Upper lobe of left lung (tissue), 4 donors: ENCODE data around the gene COL9A1.

ENCODE experiments used
- EP300 ChIP-seq, 4 donors: sonication (generic); formaldehyde crosslinking; IDR thresholded peaks; one replicate each; pipeline ENCODE4 v1.5.1; 2017; ENCODE audit warnings: antibody characterized with exemption in 4 of 4, control low read depth in 2 of 4
- POLR2AphosphoS5 ChIP-seq, 2 donors: sonication (generic); formaldehyde crosslinking; IDR thresholded peaks; one replicate each; pipeline ENCODE4 v1.5.1; 2017; ENCODE audit warnings: antibody characterized with exemption in 2 of 2
- TF ChIP-seq, protein P1 (sequence below), 6 experiments: fragments of 450-650 bp in 4 of 6; fragments of 200-600 bp in 2 of 6; sonication (generic) in 2 of 6; IDR thresholded peaks; one replicate each; pipeline ENCODE4 v1.5.1; 2016 to 2019; ENCODE audit warnings: antibody characterized with exemption in 6 of 6

DNA sequence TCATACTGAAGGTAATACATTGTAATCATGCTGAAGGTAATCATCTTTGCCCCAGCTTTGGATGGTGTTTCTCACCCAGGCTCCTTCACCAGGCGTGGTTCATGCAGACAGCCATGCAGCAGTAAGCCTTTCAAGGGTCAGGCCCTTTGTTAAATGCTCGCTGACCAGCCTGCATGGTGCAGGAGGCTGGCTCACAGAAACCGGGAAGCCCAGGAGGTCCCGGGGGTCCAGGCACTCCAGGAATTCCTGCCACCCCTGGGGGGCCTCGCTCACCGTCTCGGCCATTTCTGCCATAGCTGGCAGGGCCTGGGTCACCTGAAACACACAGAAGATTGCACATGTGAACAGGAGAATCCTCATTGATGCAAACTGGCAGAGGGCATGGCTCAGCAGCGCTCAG lies 86.1 kb downstream of the COL9A1 start:
- TF ChIP-seq POLR2AphosphoS5 (IDR thresholded peaks at IDR 0.05): no peak
- TF ChIP-seq, protein P1, sequence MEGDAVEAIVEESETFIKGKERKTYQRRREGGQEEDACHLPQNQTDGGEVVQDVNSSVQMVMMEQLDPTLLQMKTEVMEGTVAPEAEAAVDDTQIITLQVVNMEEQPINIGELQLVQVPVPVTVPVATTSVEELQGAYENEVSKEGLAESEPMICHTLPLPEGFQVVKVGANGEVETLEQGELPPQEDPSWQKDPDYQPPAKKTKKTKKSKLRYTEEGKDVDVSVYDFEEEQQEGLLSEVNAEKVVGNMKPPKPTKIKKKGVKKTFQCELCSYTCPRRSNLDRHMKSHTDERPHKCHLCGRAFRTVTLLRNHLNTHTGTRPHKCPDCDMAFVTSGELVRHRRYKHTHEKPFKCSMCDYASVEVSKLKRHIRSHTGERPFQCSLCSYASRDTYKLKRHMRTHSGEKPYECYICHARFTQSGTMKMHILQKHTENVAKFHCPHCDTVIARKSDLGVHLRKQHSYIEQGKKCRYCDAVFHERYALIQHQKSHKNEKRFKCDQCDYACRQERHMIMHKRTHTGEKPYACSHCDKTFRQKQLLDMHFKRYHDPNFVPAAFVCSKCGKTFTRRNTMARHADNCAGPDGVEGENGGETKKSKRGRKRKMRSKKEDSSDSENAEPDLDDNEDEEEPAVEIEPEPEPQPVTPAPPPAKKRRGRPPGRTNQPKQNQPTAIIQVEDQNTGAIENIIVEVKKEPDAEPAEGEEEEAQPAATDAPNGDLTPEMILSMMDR (IDR thresholded peaks at IDR 0.05): no peak
- no peak for TF ChIP-seq EP300 (IDR thresholded peaks at IDR 0.05)
